Ectodermal cell (in vitro differentiated cells): ENCODE data around the gene AGTPBP1.
"Not testable (repeated sequence)": the region's sequence is repeated elsewhere in the genome, so short reads cannot be mapped to it uniquely, and the experiment has no call there.

Source experiments
- H3K27ac ChIP-seq: 2 replicates; pipeline ENCODE4 v1.7.0; 2013; ENCODE audit warnings: mild to moderate bottlenecking, low read depth, low read length; ENCODE audit not compliant: insufficient read depth, poor library complexity, severe bottlenecking
- H3K27me3 ChIP-seq: 2 replicates; pipeline ENCODE4 v1.7.0; 2013; ENCODE audit warnings: mild to moderate bottlenecking, low read length; ENCODE audit not compliant: insufficient read depth, control insufficient read depth, poor library complexity, severe bottlenecking
- H3K36me3 ChIP-seq: one replicate; pipeline ENCODE4 v1.7.0; 2013; ENCODE audit warnings: low read length; ENCODE audit not compliant: control insufficient read depth, insufficient read depth
- H3K4me1 ChIP-seq: one replicate; pipeline ENCODE4 v1.7.0; 2013; ENCODE audit warnings: low read length; ENCODE audit not compliant: control insufficient read depth, insufficient read depth
- H3K4me3 ChIP-seq: 2 replicates; pipeline ENCODE4 v1.7.0; 2013; ENCODE audit warnings: low read depth, low read length, control low read depth; ENCODE audit not compliant: insufficient read depth
- H3K9me3 ChIP-seq: 2 replicates; pipeline ENCODE4 v1.7.0; 2013; ENCODE audit warnings: mild to moderate bottlenecking, low read length, moderate library complexity; ENCODE audit not compliant: control insufficient read depth
- WGBS, 2 experiments: methylation state at CpG; one replicate each; pipeline ENCODE4 v1.1.7; 2013; ENCODE audit warnings: missing lambda C conversion rate in 2 of 2; 5-methylcytosine and 5-hydroxymethylcytosine counted together

Gene AGTPBP1

GRCh38 chr9:85719411-85719810 lies 22.3 kb downstream of the AGTPBP1 start:
- H3K27me3 ChIP-seq, H3K36me3 ChIP-seq, H3K9me3 ChIP-seq, H3K4me3 ChIP-seq, H3K27ac ChIP-seq, H3K4me1 ChIP-seq: not testable (repeated sequence)

- H3K27ac ChIP-seq, H3K4me3 ChIP-seq, H3K4me1 ChIP-seq, H3K27me3 ChIP-seq, H3K36me3 ChIP-seq, H3K9me3 ChIP-seq: not testable (repeated sequence)
- 84 to 90% methylated on average over 3 to 4 of the region's 4 CpGs for WGBS, 2 experiments
These were observed 23.9 kb downstream of the AGTPBP1 start for GRCh38 chr9:85717818-85718217.

GRCh38 chr9:85717220-85717619 lies 24.5 kb downstream of the AGTPBP1 start:
- no peak overlapping the region for H3K27ac ChIP-seq
- H3K27me3 ChIP-seq, result no peaks in the 10 kb centered on the region
- no peaks in the 10 kb centered on the region for H3K9me3 ChIP-seq
- no peak overlapping the region for H3K4me3 ChIP-seq
- H3K36me3 ChIP-seq, result no peaks in the 10 kb centered on the region
- no peaks in the 10 kb centered on the region for H3K4me1 ChIP-seq
- 91 to 95% methylated on average over 5 to 6 of the region's 6 CpGs for WGBS, 2 experiments

GRCh38 chr9:85716031-85716877 lies 25.5 kb downstream of the AGTPBP1 start:
- Histone ChIP-seq H3K27me3 (no peaks in the 10 kb centered on the region), H3K9me3 (no peaks in the 10 kb centered on the region), H3K4me1 (no peaks in the 10 kb centered on the region), H3K36me3 (no peaks in the 10 kb centered on the region), H3K4me3 (no peak overlapping the region), H3K27ac (no peak overlapping the region)
- 90 to 94% methylated on average over 5 of the region's 5 CpGs for WGBS, 2 experiments

- Histone ChIP-seq H3K9me3 (no peaks in the 10 kb centered on the region), H3K27ac (no peak overlapping the region), H3K27me3 (no peaks in the 10 kb centered on the region), H3K4me3 (no peak overlapping the region), H3K36me3 (no peaks in the 10 kb centered on the region), H3K4me1 (no peaks in the 10 kb centered on the region)
- WGBS, 2 experiments, result 97 to 100% methylated on average over 2 of the region's 2 CpGs
These were observed 26.2 kb downstream of the AGTPBP1 start for GRCh38 chr9:85715587-85715986.

- Histone ChIP-seq H3K9me3 (no peaks in the 10 kb centered on the region), H3K4me1 (no peaks in the 10 kb centered on the region), H3K36me3 (no peaks in the 10 kb centered on the region), H3K4me3 (no peak overlapping the region), H3K27me3 (no peaks in the 10 kb centered on the region), H3K27ac (no peak overlapping the region)
- 96 to 97% methylated on average over 1 to 2 of the region's 2 CpGs for WGBS, 2 experiments
These were observed 27.9 kb downstream of the AGTPBP1 start for GRCh38 chr9:85713897-85714296.

- 89 to 100% methylated on average over 1 of the region's 2 CpGs for WGBS, 2 experiments
- Histone ChIP-seq H3K27ac (no peak overlapping the region), H3K4me3 (no peak overlapping the region), H3K9me3 (no peaks in the 10 kb centered on the region), H3K27me3 (no peaks in the 10 kb centered on the region), H3K4me1 (no peaks in the 10 kb centered on the region), H3K36me3 (no peaks in the 10 kb centered on the region)
These were observed 37.0 kb downstream of the AGTPBP1 start for GRCh38 chr9:85704744-85705143.

GRCh38 chr9:85703398-85703797 lies 38.4 kb downstream of the AGTPBP1 start:
- 95 to 98% methylated on average over 1 of the region's 1 CpG for WGBS, 2 experiments

GRCh38 chr9:85702726-85703289 lies 38.9 kb downstream of the AGTPBP1 start:
- Histone ChIP-seq H3K27me3 (no peaks in the 10 kb centered on the region), H3K4me3 (no peak overlapping the region), H3K27ac (no peak overlapping the region), H3K9me3 (no peaks in the 10 kb centered on the region), H3K4me1 (no peaks in the 10 kb centered on the region), H3K36me3 (no peaks in the 10 kb centered on the region)

More at GRCh38 chr9:85703398-85703797, 38.4 kb downstream of the AGTPBP1 start:
- Histone ChIP-seq H3K27me3 (no peaks in the 10 kb centered on the region), H3K36me3 (no peaks in the 10 kb centered on the region), H3K4me1 (no peaks in the 10 kb centered on the region), H3K27ac (no peak overlapping the region), H3K4me3 (no peak overlapping the region), H3K9me3 (no peaks in the 10 kb centered on the region)

- Histone ChIP-seq H3K4me1 (no peaks in the 10 kb centered on the region), H3K36me3 (no peaks in the 10 kb centered on the region), H3K4me3 (no peak overlapping the region), H3K27ac (no peak overlapping the region), H3K9me3 (no peaks in the 10 kb centered on the region), H3K27me3 (no peaks in the 10 kb centered on the region)
These were observed 39.6 kb downstream of the AGTPBP1 start for GRCh38 chr9:85702191-85702590.
